COLO668 (cell line): ENCODE data around the gene CLEC11A.
"Not testable (repeated sequence)": the region's sequence is repeated elsewhere in the genome, so short reads cannot be mapped to it uniquely, and the experiment has no call there.

Experiments used
- DNase-seq: peaks from one replicate; lab custom pipeline; 2025; ENCODE audit not compliant: unreplicated experiment; lab: John Stamatoyannopoulos, UW

Gene CLEC11A

DNA sequence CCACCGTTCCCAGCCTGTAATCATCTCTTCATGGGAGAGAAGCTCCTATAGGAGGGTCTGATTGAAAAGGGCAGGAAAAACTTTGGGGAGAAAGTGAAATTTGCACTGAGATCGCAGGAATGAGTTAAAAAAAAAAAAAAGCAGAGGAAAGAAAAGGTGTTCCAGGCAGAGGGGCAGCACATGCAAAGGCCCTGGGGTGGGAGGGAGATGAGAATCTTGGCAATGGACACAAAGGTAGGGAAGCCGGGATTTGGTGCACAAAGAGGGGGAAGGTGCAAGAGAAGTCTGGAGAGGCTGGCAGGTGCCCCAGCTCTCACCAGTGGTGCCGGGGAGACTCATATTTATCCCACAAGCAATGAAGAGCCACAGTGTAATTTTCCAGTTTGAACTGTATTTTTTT is 30.7 kb downstream of the CLEC11A start:
- no peak for DNase-seq

DNA sequence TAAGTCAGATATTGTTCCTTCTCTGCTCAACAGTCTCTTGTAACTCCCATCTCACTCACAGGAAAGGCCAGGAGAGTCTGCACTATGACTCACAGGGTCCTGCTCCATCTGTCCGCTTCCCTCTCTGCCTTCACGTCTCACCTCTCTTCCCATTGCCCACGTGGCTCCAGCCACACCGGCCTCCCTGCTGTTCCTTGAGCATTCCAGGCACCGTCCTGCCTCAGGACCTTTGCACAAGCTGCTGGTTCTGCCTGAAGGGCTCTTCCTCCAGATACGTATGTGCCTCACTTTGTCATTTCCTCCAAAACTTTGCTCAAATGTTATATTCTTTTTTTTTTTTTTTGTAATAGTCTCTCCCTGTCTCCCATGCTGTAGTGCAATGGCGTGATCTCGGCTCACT is 33.1 kb downstream of the CLEC11A start:
- DNase-seq, result not testable (repeated sequence)

DNA sequence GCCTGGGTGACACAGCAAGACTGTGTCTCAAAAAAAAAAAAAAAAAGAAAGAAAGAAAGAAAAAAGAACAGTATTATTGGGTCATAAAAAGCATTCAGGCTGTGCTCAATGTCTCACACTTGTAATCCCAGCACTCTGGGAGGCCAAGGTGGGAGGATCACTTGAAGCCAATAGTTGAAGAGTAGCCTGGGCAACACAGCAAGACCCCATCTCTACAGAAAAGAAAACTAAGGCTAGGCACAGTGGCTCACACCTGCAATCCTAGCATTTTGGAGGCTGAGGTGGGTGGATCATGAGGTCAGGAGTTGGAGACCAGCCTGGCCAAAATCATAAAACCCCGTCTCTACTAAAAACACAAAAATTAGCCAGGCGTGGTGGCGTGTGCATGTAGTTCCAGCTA is 34.5 kb downstream of the CLEC11A start:
- not testable (repeated sequence) for DNase-seq

DNA sequence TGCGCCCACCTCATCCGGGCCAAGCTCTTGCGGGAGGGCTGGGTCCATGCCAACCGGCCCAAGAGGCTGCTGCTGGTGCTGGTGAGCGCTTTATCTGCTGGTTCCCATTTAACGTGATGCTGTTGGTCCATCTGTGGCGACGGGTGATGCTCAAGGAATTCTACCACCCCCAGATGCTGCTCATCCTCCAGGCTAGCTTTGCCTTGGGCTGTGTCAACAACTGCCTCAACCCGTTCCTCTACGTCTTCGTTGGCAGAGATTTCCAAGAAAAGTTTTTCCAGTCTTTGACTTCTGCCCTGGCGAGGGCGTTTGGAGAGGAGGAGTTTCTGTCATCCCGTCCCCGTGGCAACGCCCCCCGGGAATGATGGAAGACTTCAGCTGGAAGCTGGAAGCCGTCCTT is 35.9 kb downstream of the CLEC11A start:
- DNase-seq, result not testable (repeated sequence)

DNA sequence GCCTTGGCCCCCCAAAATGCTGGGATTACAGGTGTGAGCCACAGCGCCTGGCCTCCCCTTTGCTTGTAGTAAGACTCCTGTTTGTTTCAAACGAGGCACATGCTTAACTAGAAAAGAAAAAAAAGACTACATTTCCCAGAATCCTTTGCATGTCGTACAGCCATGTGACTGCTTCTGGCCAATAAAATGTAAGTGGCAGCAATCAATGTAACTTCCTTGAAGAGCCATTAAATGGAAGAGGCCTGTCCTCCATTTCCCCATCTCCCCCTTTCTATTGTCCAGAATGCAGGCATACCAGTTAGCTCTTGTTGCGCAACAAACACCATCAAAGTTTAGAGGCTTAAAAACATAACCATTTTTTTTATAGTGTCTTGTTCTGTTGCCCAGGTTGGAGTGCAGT is 36.7 kb downstream of the CLEC11A start:
- no peak for DNase-seq

DNA sequence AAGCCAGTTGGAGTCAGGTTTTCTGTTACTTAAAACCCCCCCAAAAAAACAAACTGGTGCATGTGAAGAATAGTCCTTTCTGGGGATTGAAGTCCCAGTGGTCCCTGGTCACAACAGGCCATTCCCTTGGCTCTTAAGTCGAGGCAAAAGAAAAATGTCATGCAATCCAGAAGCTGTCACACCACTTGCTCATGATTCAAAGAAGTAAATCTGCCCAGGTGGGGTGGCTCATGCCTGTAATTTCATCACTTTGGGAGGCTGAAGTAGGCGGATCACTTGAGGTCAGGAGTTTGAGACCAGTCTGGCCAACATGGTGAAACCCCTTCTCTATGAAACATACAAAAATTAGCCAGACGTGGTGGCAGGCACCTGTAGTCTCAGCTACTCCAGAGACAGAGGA is 38.3 kb downstream of the CLEC11A start:
- DNase-seq, result not testable (repeated sequence)

DNA sequence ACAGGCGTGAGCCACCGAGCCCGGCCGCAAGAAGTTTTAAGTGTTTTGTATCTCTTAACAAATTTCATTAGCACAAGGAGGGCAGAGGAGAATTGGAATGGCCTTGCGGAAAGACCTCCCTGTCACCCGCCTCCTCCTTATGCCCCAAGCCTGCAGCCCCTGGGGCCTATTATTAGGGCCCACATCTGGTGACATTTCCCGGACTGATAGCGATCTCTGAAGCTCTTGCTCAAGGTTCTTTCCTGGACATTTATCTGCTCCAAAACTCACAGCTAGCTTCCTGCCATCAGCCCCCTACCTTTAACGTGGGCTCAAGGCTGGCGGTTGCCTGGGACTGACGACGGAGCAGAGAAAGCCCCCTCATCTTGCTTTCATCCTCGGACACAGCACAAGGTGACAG is 40.4 kb downstream of the CLEC11A start:
- not testable (repeated sequence) for DNase-seq

DNA sequence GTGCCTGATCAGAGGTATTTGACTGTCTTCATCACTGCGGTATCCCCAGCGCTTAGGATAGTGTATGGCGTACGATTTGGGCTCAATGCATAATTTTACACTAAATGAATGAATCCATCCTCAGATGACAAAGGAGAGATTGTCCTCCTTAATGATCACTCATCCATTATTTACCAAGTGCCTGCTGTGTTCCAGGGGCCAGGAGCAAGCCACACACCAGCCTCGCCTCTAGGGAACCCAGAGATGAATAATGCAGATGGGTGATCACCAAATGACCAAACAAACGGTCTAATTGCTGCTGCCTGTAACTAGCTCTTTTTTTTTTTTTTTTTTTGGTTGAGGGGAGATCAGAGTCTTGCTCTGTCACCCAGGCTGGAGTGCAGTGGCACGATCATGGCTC is 41.2 kb downstream of the CLEC11A start:
- no peak for DNase-seq

DNA sequence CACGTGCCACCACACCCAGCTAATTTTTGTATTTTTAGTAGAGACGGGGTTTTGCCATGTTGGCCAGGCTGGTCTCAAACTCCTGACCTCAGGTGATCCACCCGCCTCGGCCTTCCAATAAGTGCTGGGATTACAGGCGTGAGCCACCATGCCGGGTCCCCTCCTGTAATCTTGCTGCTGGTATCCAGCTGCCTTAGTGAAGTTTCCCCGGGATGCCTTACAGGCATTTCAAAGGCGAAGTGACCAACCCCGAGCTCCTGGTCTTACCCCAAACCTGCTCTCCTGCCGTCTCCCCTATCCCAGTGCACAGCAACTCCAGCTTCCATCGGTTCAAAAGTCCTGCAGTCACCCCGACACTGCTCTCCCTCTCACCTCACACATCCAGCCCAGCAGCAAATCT is 43.6 kb downstream of the CLEC11A start:
- not testable (repeated sequence) for DNase-seq

DNA sequence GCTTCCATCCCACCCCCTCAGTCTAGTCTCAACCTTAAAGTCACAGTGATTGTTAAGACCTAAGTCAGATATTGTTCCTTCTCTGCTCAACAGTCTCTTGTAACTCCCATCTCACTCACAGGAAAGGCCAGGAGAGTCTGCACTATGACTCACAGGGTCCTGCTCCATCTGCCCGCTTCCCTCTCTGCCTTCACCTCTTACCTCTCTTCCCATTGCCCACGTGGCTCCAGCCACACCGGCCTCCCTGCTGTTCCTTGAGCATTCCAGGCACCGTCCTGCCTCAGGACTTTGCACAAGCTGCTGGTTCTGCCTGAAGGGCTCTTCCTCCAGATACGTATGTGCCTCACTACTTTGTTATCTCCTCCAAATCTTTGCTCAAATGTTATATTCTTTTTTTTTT is 44.1 kb downstream of the CLEC11A start:
- not testable (repeated sequence) for DNase-seq

DNA sequence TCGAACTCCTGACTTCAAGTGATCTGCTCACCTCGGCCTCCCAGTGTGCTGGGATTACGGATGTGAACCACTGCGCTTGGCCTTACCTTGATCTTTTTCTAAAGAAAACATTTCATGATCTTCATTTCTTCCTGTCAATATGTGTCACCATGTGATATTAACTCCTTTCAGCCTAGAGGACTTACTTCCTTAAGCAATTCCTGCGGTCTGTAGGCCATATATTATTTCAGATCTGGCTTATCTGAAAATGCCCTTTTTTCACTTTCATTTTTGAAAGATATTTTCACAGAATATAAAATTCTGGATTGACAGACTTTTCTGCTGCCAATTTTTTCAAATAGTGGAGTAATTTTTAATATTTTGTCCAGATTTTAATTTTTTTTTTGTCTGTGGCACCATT is 45.1 kb downstream of the CLEC11A start:
- DNase-seq, result no peak

DNA sequence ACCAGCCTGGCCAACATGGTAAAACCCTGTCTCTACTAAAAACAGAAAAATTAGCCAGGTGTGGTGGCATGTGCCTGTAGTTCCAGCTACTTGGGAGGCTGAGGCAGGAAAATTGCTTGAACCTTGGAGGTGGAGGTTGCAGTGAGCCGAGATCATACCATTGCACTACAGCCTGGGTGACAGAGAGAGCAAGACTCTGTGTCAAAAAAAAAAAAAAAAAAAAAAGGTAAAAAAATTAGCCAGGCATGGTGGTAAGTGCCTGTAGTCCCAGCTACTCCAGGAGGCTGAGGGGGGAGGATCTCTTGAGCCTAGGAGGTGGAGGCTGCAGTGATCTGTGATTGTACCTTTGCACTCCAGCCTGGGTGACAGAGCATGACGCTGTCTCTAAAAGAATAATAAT is 47.0 kb downstream of the CLEC11A start, which contains the start of gene GPR32:
Gene GPR32, plus strand, starts transcription at position 301 of the 400 bp plus-strand sequence. CDS start 137 bp downstream, outside the sequence.
- DNase-seq, result not testable (repeated sequence)

DNA sequence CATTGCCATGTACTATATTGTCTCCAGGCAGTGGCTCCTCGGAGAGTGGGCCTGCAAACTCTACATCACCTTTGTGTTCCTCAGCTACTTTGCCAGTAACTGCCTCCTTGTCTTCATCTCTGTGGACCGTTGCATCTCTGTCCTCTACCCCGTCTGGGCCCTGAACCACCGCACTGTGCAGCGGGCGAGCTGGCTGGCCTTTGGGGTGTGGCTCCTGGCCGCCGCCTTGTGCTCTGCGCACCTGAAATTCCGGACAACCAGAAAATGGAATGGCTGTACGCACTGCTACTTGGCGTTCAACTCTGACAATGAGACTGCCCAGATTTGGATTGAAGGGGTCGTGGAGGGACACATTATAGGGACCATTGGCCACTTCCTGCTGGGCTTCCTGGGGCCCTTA is 47.7 kb downstream of the CLEC11A start:
- DNase-seq, result no peak

DNA sequence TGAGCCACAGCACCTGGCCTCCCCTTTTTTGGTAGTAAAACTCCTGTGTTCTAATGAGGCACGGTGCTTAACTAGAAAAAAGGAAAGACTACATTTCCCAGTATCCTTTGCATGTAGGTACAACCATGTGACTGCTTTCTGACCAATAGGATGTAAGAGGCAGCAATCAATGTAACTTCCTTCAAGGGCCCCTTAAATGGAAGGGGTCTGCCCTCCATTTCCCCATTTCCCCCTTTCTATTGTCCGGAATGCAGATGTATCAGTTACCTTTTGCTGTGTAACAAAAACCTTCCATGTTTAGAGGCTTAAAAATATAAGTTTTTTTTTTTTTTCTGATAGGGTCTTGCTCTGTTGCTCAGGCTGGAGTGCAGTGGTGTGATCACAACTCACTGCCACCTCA is 49.3 kb downstream of the CLEC11A start:
- no peak for DNase-seq

DNA sequence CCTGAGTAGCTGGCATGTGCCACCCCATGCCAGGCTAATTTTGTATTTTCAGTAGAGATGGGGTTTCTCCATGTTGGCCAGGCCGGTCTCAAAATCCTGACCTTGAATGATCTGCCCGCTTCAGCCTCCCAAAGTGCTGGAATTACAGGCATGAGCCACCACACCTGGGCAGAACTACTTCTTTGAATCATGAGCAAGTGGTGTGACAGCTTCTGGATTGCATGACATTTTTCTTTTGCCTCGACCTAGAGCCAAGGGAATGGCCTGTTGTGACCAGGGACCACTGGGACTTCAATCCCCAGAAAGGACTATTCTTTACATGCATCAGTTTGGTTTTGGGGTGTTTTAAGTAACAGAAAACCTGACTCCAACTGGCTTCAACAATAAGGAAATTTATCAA is 49.7 kb downstream of the CLEC11A start:
- not testable (repeated sequence) for DNase-seq

DNA sequence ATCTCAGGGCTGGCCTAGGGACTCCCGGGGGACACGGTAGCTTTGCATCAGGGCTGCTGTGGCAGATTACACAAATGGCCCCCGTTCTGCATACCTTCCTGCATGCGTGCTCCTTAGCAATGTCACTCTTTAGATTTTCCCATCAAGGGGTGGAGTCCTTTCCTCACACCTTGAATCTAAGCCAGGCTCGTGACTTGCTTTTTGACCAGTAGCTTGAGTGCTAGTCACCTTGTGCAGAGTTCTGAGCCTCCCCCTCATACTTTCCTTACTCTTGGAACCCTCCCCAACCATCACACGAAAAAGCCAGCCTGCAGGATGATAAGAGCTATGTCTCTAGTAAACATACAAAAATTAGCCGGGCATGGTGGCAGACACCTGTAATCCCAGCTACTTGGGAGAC is 50.3 kb downstream of the CLEC11A start:
- DNase-seq, result not testable (repeated sequence)
